ENCODE data around the gene RUNX1.
"Not testable (repeated sequence)": the region's sequence is repeated elsewhere in the genome, so short reads cannot be mapped to it uniquely, and the experiment has no call there.

RUNX1 gene

GRCh38 chr21:34960687-34961086, 88.4 kb downstream of the RUNX1 start:
- no peak for DNase-seq (ENCODE audit: low read depth)
- no peak overlapping the region for H3K4me3 ChIP-seq (ENCODE audit: low read depth, low read length)

GRCh38 chr21:34959607-34960006, 89.5 kb downstream of the RUNX1 start:
- no peak for DNase-seq (ENCODE audit: low read depth)
- H3K4me3 ChIP-seq (ENCODE audit: low read depth, low read length), result no peak overlapping the region

GRCh38 chr21:34958040-34958439, 91.1 kb downstream of the RUNX1 start:
- H3K4me3 ChIP-seq (ENCODE audit: low read depth, low read length), result no peak overlapping the region
- DNase-seq (ENCODE audit: low read depth), result no peak

- H3K4me3 ChIP-seq (ENCODE audit: low read depth, low read length), result no peak overlapping the region
- no peak for DNase-seq (ENCODE audit: low read depth)
These were observed 92.4 kb downstream of the RUNX1 start for GRCh38 chr21:34956416-34957316.

- no peak for DNase-seq (ENCODE audit: low read depth)
- H3K4me3 ChIP-seq (ENCODE audit: low read depth, low read length), result no peak overlapping the region
These were observed 95.2 kb downstream of the RUNX1 start for GRCh38 chr21:34953950-34954349.

GRCh38 chr21:34952701-34953100, 96.4 kb downstream of the RUNX1 start:
- no peak overlapping the region for H3K4me3 ChIP-seq (ENCODE audit: low read depth, low read length)
- DNase-seq (ENCODE audit: low read depth), result no peak

GRCh38 chr21:34951868-34952267, 97.2 kb downstream of the RUNX1 start:
- not testable (repeated sequence) for H3K4me3 ChIP-seq (ENCODE audit: low read depth, low read length); DNase-seq (ENCODE audit: low read depth)

GRCh38 chr21:34950980-34951379, 98.1 kb downstream of the RUNX1 start:
- DNase-seq (ENCODE audit: low read depth), result no peak
- H3K4me3 ChIP-seq (ENCODE audit: low read depth, low read length), result no peak overlapping the region

GRCh38 chr21:34949499-34949898, 99.6 kb downstream of the RUNX1 start:
- no peak for DNase-seq (ENCODE audit: low read depth)
- no peak overlapping the region for H3K4me3 ChIP-seq (ENCODE audit: low read depth, low read length)

GRCh38 chr21:34949030-34949429, 100.1 kb downstream of the RUNX1 start:
- no peak overlapping the region for H3K4me3 ChIP-seq (ENCODE audit: low read depth, low read length)
- no peak for DNase-seq (ENCODE audit: low read depth)

GRCh38 chr21:34948157-34948556, 100.9 kb downstream of the RUNX1 start:
- no peak overlapping the region for H3K4me3 ChIP-seq (ENCODE audit: low read depth, low read length)
- DNase-seq (ENCODE audit: low read depth), result no peak

- DNase-seq (ENCODE audit: low read depth), result no peak
- H3K4me3 ChIP-seq (ENCODE audit: low read depth, low read length), result no peak overlapping the region
These were observed 102.1 kb downstream of the RUNX1 start for GRCh38 chr21:34946916-34947534.

- DNase-seq (ENCODE audit: low read depth), result no peak
- no peak overlapping the region for H3K4me3 ChIP-seq (ENCODE audit: low read depth, low read length)
These were observed 102.7 kb downstream of the RUNX1 start for GRCh38 chr21:34946385-34946840.

GRCh38 chr21:34945288-34945687, 103.8 kb downstream of the RUNX1 start:
- DNase-seq (ENCODE audit: low read depth), result no peak
- H3K4me3 ChIP-seq (ENCODE audit: low read depth, low read length), result no peak overlapping the region

GRCh38 chr21:34944015-34944755, 104.9 kb downstream of the RUNX1 start:
- no peak overlapping the region for H3K4me3 ChIP-seq (ENCODE audit: low read depth, low read length)
- DNase-seq (ENCODE audit: low read depth), result no peak

GRCh38 chr21:34942911-34943310, 106.2 kb downstream of the RUNX1 start:
- DNase-seq (ENCODE audit: low read depth), result no peak
- no peak overlapping the region for H3K4me3 ChIP-seq (ENCODE audit: low read depth, low read length)

- H3K4me3 ChIP-seq (ENCODE audit: low read depth, low read length), result no peak overlapping the region
- no peak for DNase-seq (ENCODE audit: low read depth)
These were observed 107.9 kb downstream of the RUNX1 start for GRCh38 chr21:34941162-34941561.

GRCh38 chr21:34939673-34940331, 109.3 kb downstream of the RUNX1 start:
- H3K4me3 ChIP-seq (ENCODE audit: low read depth, low read length), result no peak overlapping the region
- DNase-seq (ENCODE audit: low read depth), result no peak

GRCh38 chr21:34938089-34938764, 110.9 kb downstream of the RUNX1 start:
- DNase-seq (ENCODE audit: low read depth), result no peak
- no peak overlapping the region for H3K4me3 ChIP-seq (ENCODE audit: low read depth, low read length)
